ENCODE results near the gene CCDC157. TPM values are rescaled to one million over a fixed set of nuclear protein-coding genes. Genes with fewer than 3 reads are reported as not detected.

CCDC157 gene
- total and polyA plus RNA-seq, 4 donors: 0.53 to 1.4 (median 0.98) TPM

DNA sequence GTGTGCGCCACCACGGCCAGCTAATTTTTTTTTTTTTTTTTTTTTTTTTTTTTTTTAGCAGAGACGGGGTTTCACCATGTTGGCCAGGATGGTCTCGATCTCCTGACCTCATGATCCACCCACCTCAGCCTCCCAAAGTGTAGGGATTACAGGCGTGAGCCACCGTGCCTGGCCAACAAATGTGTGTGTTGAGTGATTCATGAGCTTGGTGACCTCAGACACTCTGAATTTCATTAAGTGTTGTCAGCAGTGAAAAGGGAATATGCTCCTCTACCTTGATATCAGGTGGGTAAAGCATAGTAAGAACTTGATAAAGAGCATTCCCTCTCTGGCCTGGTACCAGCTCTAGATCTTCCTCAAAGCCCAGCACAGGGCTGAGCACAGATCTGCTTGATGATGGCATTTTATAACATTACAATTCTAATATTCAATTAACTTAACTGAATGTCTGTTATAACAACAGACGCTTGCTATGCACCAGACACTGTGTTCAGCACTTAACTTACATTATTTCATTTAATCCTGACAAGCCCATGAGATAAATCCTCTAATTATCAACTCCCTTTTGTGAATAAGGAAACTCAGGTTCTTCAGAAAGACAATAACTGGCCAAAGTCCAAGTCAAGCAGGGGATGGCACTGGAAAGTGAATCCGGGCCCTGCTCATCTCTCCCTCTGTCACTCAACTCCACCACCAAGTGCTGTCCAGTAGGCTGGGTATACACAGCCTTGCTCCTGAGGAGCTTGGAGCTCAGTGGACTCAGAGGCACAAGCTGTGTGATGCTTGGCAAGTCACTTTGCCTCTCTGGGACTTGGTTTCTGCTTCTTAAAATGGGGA, 43.1 kb upstream of the CCDC157 start:
- Histone ChIP-seq H3K4me1 (ENCODE audit: control insufficient read depth in 4 of 4, insufficient read depth in 4 of 4, low read length in 3 of 4) (peaks cover 29 to 70% (median 43%) of the 10 kb centered on the region in 4 donors), H3K36me3 (ENCODE audit: control insufficient read depth in 4 of 4, insufficient read depth in 3 of 4, low read depth in 1 of 4, low read length in 3 of 4) (peaks cover 0 to 2% (median 0%) of the 10 kb centered on the region in 4 donors), H3K4me3 (ENCODE audit: low read depth in 1 of 3, low read length in 3 of 3) (no peak overlapping the region), H3K9ac (ENCODE audit: low read depth in 1 of 2, low read length in 2 of 2) (no peak overlapping the region), H3K27me3 (ENCODE audit: control insufficient read depth in 4 of 4, insufficient read depth in 4 of 4, low read length in 3 of 4) (no peaks in the 10 kb centered on the region), H3K27ac (ENCODE audit: low read depth in 1 of 2, low read length in 2 of 2) (no peak overlapping the region), H3K9me3 (ENCODE audit: control insufficient read depth in 4 of 4, low read length in 3 of 4) (no peaks in the 10 kb centered on the region)
- no peak for DNase-seq (ENCODE audit: low spot score)
- TF ChIP-seq HNF4A (conservative IDR thresholded peaks at IDR 0.05): no peak
- 89% methylated on average over 8 of the region's 8 CpGs for WGBS

DNA sequence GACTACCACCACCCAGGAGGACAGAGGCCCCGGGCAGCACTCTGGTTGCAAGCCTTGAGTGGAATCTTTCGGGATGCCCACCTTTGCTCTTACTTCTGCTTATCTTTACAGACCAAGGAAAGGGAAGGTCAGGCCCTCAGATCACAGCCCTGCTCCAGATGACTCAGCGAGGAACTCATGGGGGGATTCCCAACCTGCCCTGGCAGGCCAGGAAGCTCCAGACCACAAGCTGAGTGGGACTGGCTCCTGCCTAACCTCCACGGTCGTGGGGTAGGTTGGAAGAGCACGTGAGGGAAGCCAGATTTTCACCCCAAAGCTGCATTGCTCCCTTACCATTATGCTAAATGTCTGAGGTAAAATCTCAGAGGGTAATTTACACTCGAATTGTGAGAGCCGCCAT, 41.9 kb upstream of the CCDC157 start:
- H3K9ac ChIP-seq (ENCODE audit: low read depth in 1 of 2, low read length in 2 of 2): no peak overlapping the region
- H3K27me3 ChIP-seq (ENCODE audit: control insufficient read depth in 4 of 4, insufficient read depth in 4 of 4, low read length in 3 of 4): no peaks in the 10 kb centered on the region
- no peak overlapping the region for H3K4me3 ChIP-seq (ENCODE audit: low read depth in 1 of 3, low read length in 3 of 3)
- H3K36me3 ChIP-seq (ENCODE audit: control insufficient read depth in 4 of 4, insufficient read depth in 3 of 4, low read depth in 1 of 4, low read length in 3 of 4): peaks cover 0 to 2% (median 1%) of the 10 kb centered on the region in 4 donors
- H3K27ac ChIP-seq (ENCODE audit: low read depth in 1 of 2, low read length in 2 of 2): no peak overlapping the region
- no peaks in the 10 kb centered on the region for H3K9me3 ChIP-seq (ENCODE audit: control insufficient read depth in 4 of 4, low read length in 3 of 4)
- TF ChIP-seq, protein P1, sequence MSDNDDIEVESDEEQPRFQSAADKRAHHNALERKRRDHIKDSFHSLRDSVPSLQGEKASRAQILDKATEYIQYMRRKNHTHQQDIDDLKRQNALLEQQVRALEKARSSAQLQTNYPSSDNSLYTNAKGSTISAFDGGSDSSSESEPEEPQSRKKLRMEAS (IDR thresholded peaks at IDR 0.05): no peak
- TF ChIP-seq GABPA (IDR thresholded peaks at IDR 0.05 in 1 of 2, conservative IDR thresholded peaks at IDR 0.05 in 1 of 2) (no peak), RXRA (IDR thresholded peaks at IDR 0.05) (no peak), ZBTB33 (IDR thresholded peaks at IDR 0.05) (no peak), REST (IDR thresholded peaks at IDR 0.05) (no peak), HNF4G (IDR thresholded peaks at IDR 0.05) (no peak), HNF4A (conservative IDR thresholded peaks at IDR 0.05) (no peak), RAD21 (IDR thresholded peaks at IDR 0.05) (no peak)
- peaks cover 27 to 76% (median 47%) of the 10 kb centered on the region in 4 donors for H3K4me1 ChIP-seq (ENCODE audit: control insufficient read depth in 4 of 4, insufficient read depth in 4 of 4, low read length in 3 of 4)
- no peak for DNase-seq (ENCODE audit: low spot score)
- 84% methylated on average over 8 of the region's 8 CpGs for WGBS

GRCh38 chr22:30315962-30316576, 40.7 kb upstream of the CCDC157 start:
- 88% methylated on average over 2 of the region's 2 CpGs for WGBS
- Histone ChIP-seq H3K4me3 (ENCODE audit: low read depth in 1 of 3, low read length in 3 of 3) (no peak overlapping the region), H3K27ac (ENCODE audit: low read depth in 1 of 2, low read length in 2 of 2) (peak overlapping the region; percentile 75 to 89), H3K27me3 (ENCODE audit: control insufficient read depth in 4 of 4, insufficient read depth in 4 of 4, low read length in 3 of 4) (no peaks in the 10 kb centered on the region), H3K9me3 (ENCODE audit: control insufficient read depth in 4 of 4, low read length in 3 of 4) (no peaks in the 10 kb centered on the region), H3K9ac (ENCODE audit: low read depth in 1 of 2, low read length in 2 of 2) (no peak overlapping the region), H3K4me1 (ENCODE audit: control insufficient read depth in 4 of 4, insufficient read depth in 4 of 4, low read length in 3 of 4) (peaks cover 18 to 69% (median 45%) of the 10 kb centered on the region in 4 donors), H3K36me3 (ENCODE audit: control insufficient read depth in 4 of 4, insufficient read depth in 3 of 4, low read depth in 1 of 4, low read length in 3 of 4) (peaks cover 0 to 2% (median 1%) of the 10 kb centered on the region in 4 donors)
- no peak for DNase-seq (ENCODE audit: low spot score)
- TF ChIP-seq FOXA2 (IDR thresholded peaks at IDR 0.05) (no peak), EGR1 (IDR thresholded peaks at IDR 0.05; ENCODE audit: low read depth in 2 of 2) (no peak), HNF4G (IDR thresholded peaks at IDR 0.05) (no peak), JUND (IDR thresholded peaks at IDR 0.05) (no peak), ATF3 (IDR thresholded peaks at IDR 0.05) (no peak), GABPA (IDR thresholded peaks at IDR 0.05 in 1 of 2, conservative IDR thresholded peaks at IDR 0.05 in 1 of 2) (no peak), REST (IDR thresholded peaks at IDR 0.05) (no peak), FOXA1 (IDR thresholded peaks at IDR 0.05) (no peak), NR2F2 (IDR thresholded peaks at IDR 0.05) (no peak)

All from liver (tissue), 9 donors.